Coronary artery (tissue), 2 donors: ENCODE results near the gene PPIF.

Source experiments
- DNase-seq: peaks from one replicate; pipeline ENCODE4 v3.0.0-alpha.2; 2017; ENCODE audit warnings: low spot score
- H3K27ac ChIP-seq, 2 donors: fragments of 200-600 bp; sonication (generic); one replicate each; pipeline ENCODE4 v1.5.1; 2016 to 2019
- H3K4me3 ChIP-seq: fragments of 200-600 bp; sonication (generic); 2 replicates; pipeline ENCODE4 v1.5.1; 2016; ENCODE audit warnings: mild to moderate bottlenecking, moderate library complexity
- CTCF ChIP-seq: fragments of 200-600 bp; sonication (generic); IDR thresholded peaks from one replicate; pipeline ENCODE4 v1.5.1; 2019; ENCODE audit warnings: antibody characterized with exemption

PPIF gene

GRCh38 chr10:79303631-79304478 is 43.4 kb upstream of the PPIF start:
- Histone ChIP-seq H3K4me3 (no peak overlapping the region), H3K27ac (no peak overlapping the region)
- no peak for DNase-seq
- no peak for TF ChIP-seq CTCF

DNA sequence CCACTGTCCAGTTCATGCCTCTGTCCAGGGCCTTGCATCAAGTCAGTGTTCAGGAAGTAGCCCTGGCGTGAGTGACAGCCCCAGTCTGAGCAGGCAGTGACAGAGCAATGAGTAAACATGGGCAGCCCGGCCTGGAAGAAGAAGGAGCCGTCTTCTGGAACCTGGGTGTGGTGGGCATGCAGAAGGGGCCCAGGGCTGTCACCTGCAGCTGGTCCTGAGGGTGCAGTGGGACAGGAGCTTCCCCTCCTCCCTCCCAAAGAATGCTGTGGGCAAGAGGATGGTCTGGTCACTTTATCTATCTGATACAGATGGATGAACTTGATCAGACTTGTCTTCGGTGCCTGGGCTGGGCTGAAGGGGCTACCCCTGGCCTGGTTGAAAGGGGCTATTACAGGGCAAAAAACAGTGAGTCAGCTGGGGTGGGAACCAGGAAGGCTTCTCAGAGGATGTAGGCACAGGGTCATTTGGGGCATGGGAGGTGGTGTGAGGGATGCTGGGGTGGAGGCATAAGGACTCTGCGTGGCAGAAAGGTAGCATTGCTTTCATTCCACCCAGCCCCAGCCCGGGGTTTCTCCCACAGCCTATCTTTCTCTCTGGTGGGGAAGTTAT is 42.7 kb upstream of the PPIF start:
- Histone ChIP-seq H3K27ac (no peak overlapping the region), H3K4me3 (no peak overlapping the region)
- TF ChIP-seq CTCF, result no peak
- no peak for DNase-seq

- Histone ChIP-seq H3K27ac (no peak overlapping the region), H3K4me3 (no peak overlapping the region)
- DNase-seq, result no peak
- TF ChIP-seq CTCF, result no peak
Measured at GRCh38 chr10:79305515-79305914, 41.8 kb upstream of the PPIF start.

DNA sequence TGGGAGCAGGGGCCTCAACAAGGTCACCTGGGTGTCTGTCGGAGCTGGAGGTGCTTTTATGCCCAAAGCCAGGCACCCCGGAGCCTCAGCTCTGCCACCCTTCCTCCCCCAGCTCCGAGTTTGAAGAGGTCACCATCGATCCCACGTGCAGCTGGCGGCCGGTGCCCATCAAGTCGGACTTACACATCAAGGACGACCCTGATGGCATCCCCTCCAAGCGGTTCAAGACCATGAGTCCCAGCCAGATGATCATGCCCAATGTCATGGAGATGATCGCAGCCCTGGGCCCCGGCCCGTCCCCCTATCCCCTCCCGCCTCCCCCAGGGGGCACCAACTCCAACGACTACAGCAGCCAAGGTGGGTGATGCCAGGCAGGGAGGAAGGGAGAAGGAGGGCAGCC is 41.3 kb upstream of the PPIF start:
- Histone ChIP-seq H3K27ac (no peak overlapping the region), H3K4me3 (no peak overlapping the region)
- TF ChIP-seq CTCF, result no peak
- no peak for DNase-seq

DNA sequence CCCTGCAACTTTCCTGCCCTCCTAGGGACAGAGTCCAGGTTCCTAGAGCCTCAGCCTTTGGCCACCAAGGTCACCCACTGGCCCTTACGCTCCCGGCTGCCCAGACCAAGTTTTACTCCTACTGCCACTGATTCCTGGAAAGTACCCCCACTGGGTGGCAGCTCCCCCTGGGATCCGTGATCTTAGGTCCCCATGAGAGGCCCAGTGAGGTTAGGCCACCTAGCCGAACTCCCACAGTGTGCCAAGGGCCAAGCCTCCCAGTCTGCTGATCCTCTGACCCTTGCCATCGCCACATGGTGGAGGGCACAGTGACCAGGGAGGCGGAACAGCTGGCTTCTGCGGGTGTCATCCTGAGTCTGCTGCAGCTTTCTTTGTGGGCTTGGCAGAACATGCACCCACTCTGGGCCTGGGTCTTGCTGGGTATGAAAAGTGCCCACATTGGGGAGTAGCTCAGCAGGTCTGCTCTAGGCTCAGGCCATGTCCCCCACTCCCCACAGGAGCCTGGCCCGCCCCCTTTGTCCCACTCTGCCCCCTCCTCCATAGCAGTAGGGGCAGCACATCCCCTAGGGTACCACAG is 40.5 kb upstream of the PPIF start:
- TF ChIP-seq CTCF, result no peak
- no peak for DNase-seq
- Histone ChIP-seq H3K27ac (no peak overlapping the region), H3K4me3 (no peak overlapping the region)

DNA sequence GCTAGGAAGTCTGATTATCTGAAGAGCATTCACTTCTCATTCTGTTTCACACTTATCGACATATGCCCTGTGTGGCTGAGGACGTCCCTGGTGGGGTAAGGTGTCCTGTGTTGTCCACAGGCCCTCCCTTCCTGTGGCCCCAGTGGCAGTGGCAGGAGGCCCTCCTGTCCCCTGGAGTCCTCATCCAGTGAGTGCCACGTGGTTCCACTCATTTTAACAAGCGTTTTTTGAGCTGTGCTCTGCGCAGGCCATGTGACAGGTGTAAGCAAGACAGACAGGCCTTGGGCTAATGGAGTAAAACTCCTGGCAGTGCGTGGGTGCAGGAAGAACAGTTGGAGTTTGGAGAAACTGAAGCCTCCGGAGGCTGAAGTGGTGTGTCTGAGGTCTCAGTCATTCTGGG is 39.3 kb upstream of the PPIF start:
- H3K27ac ChIP-seq, result no peak overlapping the region
- TF ChIP-seq CTCF, result no peak
- no peak for DNase-seq
- no peak overlapping the region for H3K4me3 ChIP-seq
